HG03097 (cell line): ENCODE results near the gene TMPO.
"Not testable (repeated sequence)": the region's sequence is repeated elsewhere in the genome, so short reads cannot be mapped to it uniquely, and the experiment has no call there.

Source experiments
- ATAC-seq: cut with Tn5 transposase; IDR thresholded peaks from one replicate; pipeline ENCODE4 v1.9.1; 2021; ENCODE audit not compliant: unreplicated experiment, low FRiP score

The TMPO gene

GRCh38 chr12:98575013-98575412 lies 59.6 kb downstream of the TMPO start:
- no peak for ATAC-seq

DNA sequence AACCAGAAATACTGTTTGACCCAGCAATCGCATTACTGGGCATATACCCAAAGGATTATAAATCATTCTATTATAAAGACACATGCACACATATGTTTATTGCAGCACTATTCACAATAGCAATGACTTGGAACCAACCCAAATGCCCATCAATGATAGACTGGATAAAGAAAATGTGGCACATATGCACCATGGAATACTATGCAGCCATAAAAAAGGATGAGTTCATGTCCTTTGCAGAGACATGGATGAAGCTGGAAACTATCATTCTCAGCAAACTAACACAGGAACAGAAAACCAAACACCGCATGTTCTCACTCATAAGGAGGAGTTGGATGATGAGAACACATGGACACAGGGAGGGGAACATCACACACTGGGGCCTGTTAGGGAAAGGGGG lies 61.4 kb downstream of the TMPO start:
- not testable (repeated sequence) for ATAC-seq

GRCh38 chr12:98578392-98578791 lies 63.0 kb downstream of the TMPO start:
- no peak for ATAC-seq

GRCh38 chr12:98578821-98579220 lies 63.4 kb downstream of the TMPO start:
- ATAC-seq, result no peak

- ATAC-seq, result no peak
Measured at GRCh38 chr12:98579347-98579746, 64.0 kb downstream of the TMPO start.

DNA sequence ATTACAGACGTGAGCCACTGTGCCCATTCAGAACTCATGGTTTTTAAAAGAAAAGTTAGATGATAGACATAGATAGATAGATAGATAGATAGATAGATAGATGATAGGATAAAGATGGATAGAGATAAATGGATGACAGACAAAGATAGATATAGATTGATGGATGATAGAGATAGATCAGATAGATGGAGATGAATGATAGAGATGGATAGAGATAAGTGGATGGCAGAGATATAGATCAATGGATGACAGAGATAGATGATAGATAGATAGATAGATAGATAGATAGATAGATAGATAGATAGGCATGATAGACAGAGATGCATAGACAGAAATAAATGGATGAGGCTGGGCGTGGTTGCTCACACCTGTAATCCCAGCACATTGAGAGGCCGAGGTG lies 64.4 kb downstream of the TMPO start:
- ATAC-seq, result no peak

DNA sequence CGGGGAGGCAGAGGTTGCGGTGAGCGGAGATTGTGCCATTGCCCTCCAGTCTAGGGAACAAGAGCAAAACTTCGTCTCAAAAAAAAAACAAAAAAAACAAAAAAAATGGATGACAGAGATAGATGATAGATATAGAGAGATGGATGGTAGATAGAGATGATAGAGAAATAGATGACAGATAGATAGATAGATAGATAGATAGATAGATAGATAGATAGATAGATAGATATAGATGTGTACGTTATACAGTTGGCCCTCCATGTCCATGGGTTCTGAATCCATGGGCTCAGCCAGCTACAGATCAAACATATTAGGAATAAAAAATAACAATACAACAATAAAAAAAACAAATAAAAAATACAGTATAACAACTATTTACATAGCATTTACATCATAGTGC lies 65.3 kb downstream of the TMPO start:
- ATAC-seq, result no peak

GRCh38 chr12:98581101-98581500 lies 65.7 kb downstream of the TMPO start:
- ATAC-seq, result no peak

- no peak for ATAC-seq
Measured at GRCh38 chr12:98582093-98582492, 66.7 kb downstream of the TMPO start.

- no peak for ATAC-seq
Measured at GRCh38 chr12:98587084-98587483, 71.7 kb downstream of the TMPO start.

- no peak for ATAC-seq
Measured at GRCh38 chr12:98591209-98591608, 75.8 kb downstream of the TMPO start.

DNA sequence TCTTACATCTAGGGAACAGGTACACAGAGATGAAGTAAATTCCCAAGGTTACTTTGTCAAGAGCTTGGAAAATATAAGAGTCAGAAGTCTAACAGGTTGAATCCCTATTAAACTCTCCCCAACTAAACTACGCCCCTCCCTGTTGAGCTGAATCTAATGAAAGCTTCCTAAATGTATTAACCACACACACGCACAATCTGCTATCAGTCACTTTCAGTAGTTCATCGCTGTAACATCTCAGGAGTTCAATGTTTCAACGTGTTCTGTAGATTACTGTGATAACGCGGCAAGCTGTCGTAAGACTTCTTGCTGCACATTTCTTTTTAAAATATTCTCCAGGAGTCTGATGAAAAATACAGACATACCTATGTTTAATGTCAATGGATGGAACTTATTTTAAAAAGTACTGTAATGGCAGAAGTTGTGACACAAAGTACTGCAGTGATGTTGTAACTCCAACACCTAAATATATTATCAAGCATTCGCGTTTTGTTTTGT lies 77.5 kb downstream of the TMPO start:
- no peak for ATAC-seq

DNA sequence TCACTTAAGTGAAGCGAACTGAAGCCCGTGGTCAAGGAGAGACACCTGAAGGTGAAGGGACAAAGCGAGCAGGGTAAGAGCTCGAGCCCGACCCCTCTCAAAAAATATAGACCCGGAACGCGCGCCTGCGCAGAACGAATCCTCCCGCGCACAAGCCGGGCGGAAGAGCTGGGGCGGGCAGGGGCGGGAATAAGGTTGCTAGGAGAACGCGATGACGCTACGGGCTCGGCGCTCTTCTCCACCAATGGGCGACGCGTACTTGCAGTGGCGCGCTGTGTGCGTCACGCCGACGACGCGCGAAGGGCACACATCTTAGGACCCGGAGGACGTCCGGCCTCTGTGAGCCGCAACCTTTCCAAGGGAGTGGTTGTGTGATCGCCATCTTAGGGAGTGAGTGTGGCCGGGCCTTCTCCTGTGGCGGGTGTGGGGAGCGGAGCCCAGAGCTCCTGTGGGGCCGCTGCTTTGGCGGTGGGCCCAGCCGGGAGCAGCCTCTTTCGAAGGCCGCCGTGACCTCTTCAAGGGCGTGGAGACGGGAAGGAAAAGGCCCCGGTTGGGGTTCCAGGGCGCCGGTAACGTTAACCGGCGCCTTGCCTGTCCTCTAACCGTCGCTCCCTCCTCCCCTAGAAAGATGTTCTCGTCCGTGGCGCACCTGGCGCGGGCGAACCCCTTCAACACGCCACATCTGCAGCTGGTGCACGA lies 78.1 kb downstream of the TMPO start, which contains the start of gene SLC25A3:
SLC25A3 (plus strand) TSS at position 336 of the 699 bp plus-strand sequence; CDS start at position 629, 293 bp downstream.
- peak; percentile 99 for ATAC-seq

DNA sequence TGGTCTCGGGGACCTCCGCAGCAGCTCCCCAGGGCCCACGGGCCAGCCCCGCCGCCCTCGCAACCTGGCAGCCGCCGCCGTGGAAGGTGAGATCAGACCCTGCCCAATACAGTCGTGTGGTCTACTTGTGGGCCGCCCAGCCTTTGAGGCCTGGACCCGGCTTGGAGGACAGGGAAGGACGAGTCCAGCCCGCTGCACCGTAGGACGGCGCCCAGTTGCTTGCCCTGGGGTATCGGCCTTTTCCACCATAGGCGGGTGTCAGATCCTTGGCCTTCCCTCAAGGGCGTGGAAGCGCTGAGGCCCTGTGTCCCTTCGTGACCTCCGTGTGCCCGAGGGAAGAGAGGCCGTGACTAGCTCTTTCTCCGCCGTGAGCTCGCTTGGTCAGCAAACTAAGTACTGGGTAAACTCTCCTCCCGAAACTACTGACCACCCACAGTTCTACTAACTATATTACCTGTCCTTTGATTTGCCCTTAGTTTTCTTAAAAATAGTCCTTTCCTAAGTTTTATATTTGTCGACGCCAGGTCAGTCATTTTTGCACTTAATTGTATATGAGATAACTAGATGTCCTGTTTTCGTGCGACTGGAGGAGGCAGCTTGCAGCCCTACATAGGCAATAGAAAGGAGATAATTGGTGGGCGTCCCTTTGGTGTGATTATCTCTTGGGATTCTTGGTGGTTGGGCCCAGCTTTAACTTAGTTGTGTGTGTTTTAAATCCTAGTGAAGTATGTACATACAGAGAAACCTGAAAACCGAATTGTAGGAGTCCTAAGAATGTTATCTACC lies 78.9 kb downstream of the TMPO start:
- ATAC-seq, result peak; percentile 6

- ATAC-seq, result no peak
Measured at GRCh38 chr12:98595243-98595988, 80.0 kb downstream of the TMPO start.

DNA sequence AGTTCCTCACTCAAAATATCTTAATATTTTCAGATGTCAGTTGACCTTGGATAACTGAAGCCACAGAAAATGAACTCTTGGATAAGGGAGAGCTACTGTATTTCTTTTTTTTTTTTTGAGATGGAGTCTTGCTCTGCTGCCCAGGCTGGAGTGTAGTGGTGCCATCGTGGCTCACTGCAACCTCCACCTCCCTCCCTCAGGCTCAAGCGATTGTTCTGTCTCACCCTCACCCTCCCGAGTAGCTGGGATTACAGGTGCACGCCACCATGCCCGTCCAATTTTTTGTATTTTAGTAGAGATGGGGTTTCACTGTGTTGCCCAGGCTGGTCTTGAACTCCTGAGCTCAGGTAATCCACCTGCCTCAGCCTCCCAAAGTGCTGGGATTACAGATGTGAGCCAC lies 81.9 kb downstream of the TMPO start:
- not testable (repeated sequence) for ATAC-seq
